Mononuclear cell (primary cell): Measurements from ENCODE around the gene RND2. TPM values are rescaled to one million over a fixed set of nuclear protein-coding genes. Genes with fewer than 3 reads are reported as not detected.
"Not testable (repeated sequence)": the region's sequence is repeated elsewhere in the genome, so short reads cannot be mapped to it uniquely, and the experiment has no call there.

Source experiments
- H3K27me3 ChIP-seq: 2 replicates; pipeline ENCODE4 v1.6.0; 2011; ENCODE audit warnings: low read length, control low read depth; ENCODE audit not compliant: insufficient read depth
- H3K4me1 ChIP-seq: 2 replicates; pipeline ENCODE4 v1.5.1; 2011; ENCODE audit warnings: mild to moderate bottlenecking, low read length, control low read depth; ENCODE audit not compliant: insufficient read depth
- H3K4me3 ChIP-seq: 2 replicates; pipeline ENCODE4 v1.5.1; 2011; ENCODE audit warnings: mild to moderate bottlenecking, low read length, moderate library complexity
- H3K9me3 ChIP-seq: 2 replicates; pipeline ENCODE4 v1.5.1; 2011; ENCODE audit warnings: low read depth, mild to moderate bottlenecking, control low read depth, low read length
- total RNA-seq: library from RNA; depleted of rRNA; stranded (reverse); fragments of >200 nt; gene quantifications from one replicate; pipeline ENCODE4 v1.2.3, GENCODE V29; 2012

The RND2 gene
- total RNA-seq, 1 donor, result 0.10 TPM

GRCh38 chr17:42997390-42997983 lies 27.5 kb upstream of the RND2 start:
- peaks cover 45% of the 10 kb centered on the region for H3K4me1 ChIP-seq
- no peaks in the 10 kb centered on the region for H3K27me3 ChIP-seq
- H3K4me3 ChIP-seq, result peak overlapping the region; percentile 97
- H3K9me3 ChIP-seq, result no peaks in the 10 kb centered on the region

DNA sequence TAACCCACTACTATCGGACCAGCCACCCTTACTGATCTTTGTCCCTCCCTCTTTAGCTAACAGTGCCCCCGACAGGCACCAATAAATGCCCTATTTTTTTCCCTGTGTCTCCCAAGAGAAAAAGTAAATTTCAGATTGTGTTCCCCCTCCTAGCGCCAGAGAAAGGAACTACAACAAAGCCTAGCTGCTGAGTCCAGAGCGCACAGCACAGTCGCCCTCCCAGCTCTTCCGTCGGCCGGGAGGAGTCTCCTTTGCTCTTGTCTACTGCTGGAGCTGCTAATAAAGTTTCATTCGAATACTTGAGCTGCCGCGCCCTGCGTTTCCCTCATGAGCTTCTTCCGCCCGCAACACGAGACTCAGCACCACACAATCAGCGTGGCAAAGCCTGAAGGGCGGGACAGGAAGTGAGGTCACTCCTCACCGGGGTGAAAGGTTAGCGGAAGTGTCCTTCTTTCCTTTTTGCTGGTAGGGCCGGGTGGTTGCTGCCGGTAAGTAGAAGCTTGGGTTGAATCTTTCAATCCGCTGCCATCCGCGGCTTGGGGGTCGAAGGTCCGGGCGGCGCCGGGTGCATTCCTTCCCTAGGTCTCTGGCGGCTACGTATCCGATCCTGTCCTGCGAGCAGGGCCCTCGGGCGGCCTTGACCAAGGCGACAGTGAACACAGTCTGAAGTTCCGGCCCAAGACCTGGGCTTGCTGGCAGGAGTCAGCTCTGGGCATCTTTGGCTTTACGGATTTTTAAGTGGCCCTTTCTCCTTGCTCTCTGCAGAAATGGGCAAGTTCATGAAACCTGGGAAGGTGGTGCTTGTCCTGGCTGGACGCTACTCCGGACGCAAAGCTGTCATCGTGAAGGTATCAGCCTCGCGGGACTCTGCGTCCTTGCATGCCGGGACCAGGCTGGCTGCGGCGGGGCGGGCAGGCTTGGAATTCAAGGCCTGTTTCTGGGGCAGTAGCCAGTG lies 26.8 kb upstream of the RND2 start, which contains the start of gene RPL27:
RPL27 (plus strand) TSS at position 436 of the 955 bp plus-strand sequence; CDS start at position 768, 332 bp downstream.
- Histone ChIP-seq H3K4me1 (peaks cover 47% of the 10 kb centered on the region), H3K4me3 (peak within 1 kb of the TSS; percentile 97), H3K9me3 (no peaks in the 10 kb centered on the region), H3K27me3 (no peaks in the 10 kb centered on the region)

DNA sequence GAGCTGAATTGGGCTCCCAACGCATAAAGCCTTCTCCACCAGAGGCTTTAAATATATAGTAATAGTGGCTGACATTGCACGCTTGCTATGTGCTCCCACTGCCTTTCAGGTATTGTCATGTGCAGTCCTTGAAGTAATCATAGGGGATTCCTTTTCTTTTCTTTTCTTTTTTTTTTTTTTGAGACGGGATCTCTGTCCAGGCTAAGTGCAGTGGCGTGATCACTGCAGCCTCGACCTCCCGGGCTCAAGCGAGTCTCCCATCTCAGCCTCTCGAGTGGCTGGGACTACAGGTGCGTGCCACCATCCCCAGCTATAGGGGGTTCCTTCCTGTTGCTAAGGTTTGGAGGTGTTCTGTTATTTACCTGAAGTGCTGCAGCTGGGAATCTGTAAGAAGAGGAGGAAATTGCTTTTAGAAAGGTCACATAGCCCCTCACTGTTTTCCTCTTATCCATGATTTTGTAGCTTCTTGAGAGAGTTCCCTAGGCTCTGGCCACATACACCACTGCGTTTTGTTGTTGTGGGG lies 26.0 kb upstream of the RND2 start:
- H3K9me3 ChIP-seq, result no peaks in the 10 kb centered on the region
- H3K4me1 ChIP-seq, result peaks cover 47% of the 10 kb centered on the region
- H3K4me3 ChIP-seq, result peak overlapping the region; percentile 97
- H3K27me3 ChIP-seq, result no peaks in the 10 kb centered on the region

GRCh38 chr17:43000894-43001293 lies 24.1 kb upstream of the RND2 start:
- H3K27me3 ChIP-seq, H3K9me3 ChIP-seq, H3K4me3 ChIP-seq: not testable (repeated sequence)
- peaks cover 47% of the 10 kb centered on the region for H3K4me1 ChIP-seq

DNA sequence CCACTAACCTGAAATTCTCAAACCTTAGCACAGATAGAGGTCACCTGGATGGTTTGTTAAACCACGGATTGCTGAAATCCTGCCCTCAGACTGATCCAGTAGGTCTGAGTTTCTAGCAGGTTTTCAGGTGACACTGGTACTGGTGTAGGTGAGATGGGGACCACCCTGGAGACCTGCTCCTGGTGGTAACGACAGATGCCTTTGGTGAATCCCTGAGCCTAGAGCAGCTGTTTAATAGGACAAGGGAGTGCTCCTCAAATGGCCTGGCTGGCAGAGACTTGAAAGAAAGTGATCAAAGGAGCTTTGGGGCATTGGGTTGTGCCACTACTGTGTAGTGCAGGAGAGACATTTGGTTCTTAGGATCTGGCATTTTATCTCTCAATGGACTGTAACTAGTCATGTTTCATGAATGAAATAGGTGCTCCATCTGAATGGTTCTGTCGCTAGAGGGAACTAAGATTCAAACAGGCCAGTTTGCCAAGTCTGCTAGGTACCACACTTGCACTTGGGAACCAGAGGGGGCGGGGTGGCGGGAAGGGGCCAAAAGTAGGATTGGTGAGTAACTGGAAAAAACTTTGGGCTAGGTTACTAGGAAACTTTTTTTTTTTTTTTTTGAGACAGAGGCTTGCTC lies 21.4 kb upstream of the RND2 start:
- Histone ChIP-seq H3K4me1 (peaks cover 60% of the 10 kb centered on the region), H3K4me3 (no peak overlapping the region), H3K9me3 (no peaks in the 10 kb centered on the region), H3K27me3 (no peaks in the 10 kb centered on the region)

DNA sequence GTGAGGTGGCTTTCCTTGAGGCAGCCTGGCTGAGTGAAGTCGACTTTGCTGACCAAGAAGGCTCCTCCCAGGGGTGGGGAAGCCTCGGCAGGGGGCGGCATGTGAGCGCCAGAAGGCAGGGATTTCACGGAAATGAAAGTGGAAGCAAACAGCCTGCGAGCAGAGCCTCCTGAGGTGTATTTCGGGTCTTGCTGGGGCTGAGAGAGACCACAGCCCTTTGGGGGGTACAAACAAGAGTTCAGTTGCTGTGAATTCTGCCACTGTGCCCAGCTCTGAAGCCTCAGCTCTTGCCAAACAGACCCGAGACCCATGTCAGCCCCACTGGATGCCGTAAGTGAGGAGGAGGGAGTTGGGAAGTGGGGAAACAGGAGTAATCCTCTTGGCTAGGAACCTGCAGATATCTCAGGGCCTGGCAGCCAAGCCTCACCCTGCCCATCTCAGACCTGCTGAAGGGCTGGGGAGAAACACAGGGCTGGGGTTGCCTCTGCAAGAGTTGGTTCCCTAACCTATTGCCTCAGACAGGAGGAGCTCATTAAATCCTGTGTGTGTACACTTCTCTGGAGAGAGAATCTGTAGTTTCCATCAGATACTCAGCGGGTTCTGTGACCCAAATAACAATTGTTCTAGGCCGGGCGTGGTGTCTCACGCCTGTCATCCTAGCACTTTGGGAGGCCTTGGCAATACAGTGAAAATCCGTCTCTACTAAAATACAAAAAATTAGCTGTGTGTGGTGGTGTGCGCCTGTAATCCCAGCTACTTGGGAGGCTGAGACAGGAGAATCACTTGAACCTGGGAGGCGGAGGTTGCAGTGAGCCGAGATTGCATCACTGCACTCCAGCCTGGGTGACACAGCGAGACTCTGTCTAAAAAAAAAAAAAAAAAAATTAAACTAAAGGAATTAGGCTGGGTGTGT lies 18.1 kb upstream of the RND2 start, which contains the start of gene IFI35:
IFI35 (plus strand) TSS at position 146 of the 913 bp plus-strand sequence; CDS start at position 310, 164 bp downstream.
- Histone ChIP-seq H3K4me1 (peaks cover 35% of the 10 kb centered on the region), H3K27me3 (no peaks in the 10 kb centered on the region), H3K4me3 (peak within 1 kb of the TSS; percentile 82), H3K9me3 (no peaks in the 10 kb centered on the region)

GRCh38 chr17:43010667-43011308 lies 14.2 kb upstream of the RND2 start:
- H3K9me3 ChIP-seq, result no peaks in the 10 kb centered on the region

DNA sequence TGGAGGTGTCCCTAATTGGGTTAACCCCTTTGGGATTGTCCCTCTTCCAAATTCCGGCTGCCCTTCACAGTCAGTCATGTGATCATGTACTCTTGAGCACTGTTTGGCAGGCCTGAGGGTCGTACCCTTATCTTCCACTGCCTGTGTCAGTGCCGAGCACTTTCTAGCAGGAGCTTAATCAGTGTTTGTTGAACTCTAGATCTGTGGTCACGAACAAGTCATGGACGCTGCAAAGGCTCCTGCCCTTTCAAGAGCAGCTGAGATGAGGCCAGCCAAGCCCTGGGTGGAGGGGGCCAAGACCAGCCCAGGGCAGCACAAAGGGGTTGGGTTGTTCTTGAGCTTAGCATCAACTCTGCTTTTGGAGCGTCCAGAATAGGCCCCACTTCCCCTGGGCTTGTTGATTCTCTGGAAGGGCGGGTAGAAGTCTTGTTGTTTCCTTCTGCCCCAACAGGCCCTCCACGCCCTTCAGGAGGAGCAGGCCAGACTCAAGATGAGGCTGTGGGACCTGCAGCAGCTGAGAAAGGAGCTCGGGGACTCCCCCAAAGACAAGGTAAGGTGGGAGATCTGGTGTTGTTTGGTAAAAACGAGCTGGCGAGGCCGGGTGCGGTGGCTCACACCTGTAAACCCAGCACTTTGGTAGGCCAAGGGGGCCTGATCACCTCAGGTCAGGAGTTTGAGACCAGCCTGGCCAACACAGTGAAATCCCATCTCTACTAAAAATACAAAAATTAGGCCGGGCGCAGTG lies 13.1 kb upstream of the RND2 start:
- Histone ChIP-seq H3K4me3 (no peak overlapping the region), H3K27me3 (no peaks in the 10 kb centered on the region), H3K4me1 (peaks cover 30% of the 10 kb centered on the region), H3K9me3 (no peaks in the 10 kb centered on the region)

More at GRCh38 chr17:43010667-43011308, 14.2 kb upstream of the RND2 start:
- Histone ChIP-seq H3K4me3 (no peak overlapping the region), H3K27me3 (no peaks in the 10 kb centered on the region), H3K4me1 (peaks cover 36% of the 10 kb centered on the region)

DNA sequence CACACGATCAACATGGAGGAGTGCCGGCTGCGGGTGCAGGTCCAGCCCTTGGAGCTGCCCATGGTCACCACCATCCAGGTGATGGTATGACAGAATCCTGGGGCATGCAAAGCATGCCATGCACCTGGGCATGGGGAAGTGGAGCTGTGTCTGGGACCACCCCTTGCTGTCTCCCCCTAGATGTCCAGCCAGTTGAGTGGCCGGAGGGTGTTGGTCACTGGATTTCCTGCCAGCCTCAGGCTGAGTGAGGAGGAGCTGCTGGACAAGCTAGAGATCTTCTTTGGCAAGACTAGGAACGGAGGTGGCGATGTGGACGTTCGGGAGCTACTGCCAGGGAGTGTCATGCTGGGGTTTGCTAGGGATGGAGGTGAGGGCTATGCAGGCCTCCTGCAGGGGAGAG lies 11.7 kb upstream of the RND2 start:
- Histone ChIP-seq H3K4me1 (peaks cover 21% of the 10 kb centered on the region), H3K4me3 (no peak overlapping the region), H3K27me3 (no peaks in the 10 kb centered on the region), H3K9me3 (no peaks in the 10 kb centered on the region)

DNA sequence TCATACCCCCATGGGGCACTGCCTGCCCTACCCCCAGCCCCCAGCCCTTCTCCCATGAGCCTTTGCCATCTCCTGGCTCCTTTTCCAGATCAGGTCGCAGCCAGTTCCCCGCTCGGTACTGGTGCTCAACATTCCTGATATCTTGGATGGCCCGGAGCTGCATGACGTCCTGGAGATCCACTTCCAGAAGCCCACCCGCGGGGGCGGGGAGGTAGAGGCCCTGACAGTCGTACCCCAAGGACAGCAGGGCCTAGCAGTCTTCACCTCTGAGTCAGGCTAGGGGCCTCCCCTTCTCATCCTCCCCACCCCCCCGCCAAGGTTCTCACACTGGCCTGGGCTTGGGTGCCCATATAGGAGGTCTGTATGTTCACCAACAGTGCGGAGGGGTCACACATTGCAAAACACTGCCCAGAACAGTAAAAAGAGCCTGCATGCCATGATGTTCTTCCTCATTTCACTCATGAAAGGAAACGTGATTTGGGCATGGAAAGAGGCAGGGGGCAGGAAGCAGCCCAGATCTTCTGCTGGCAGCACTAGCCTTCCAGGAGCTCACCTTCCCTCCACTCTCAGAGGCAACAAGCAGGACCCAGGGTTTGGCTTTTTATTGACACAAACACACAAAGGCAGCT lies 10.9 kb upstream of the RND2 start:
- H3K9me3 ChIP-seq, result no peaks in the 10 kb centered on the region
- peaks cover 21% of the 10 kb centered on the region for H3K4me1 ChIP-seq
- H3K27me3 ChIP-seq, result no peaks in the 10 kb centered on the region
- no peak overlapping the region for H3K4me3 ChIP-seq

DNA sequence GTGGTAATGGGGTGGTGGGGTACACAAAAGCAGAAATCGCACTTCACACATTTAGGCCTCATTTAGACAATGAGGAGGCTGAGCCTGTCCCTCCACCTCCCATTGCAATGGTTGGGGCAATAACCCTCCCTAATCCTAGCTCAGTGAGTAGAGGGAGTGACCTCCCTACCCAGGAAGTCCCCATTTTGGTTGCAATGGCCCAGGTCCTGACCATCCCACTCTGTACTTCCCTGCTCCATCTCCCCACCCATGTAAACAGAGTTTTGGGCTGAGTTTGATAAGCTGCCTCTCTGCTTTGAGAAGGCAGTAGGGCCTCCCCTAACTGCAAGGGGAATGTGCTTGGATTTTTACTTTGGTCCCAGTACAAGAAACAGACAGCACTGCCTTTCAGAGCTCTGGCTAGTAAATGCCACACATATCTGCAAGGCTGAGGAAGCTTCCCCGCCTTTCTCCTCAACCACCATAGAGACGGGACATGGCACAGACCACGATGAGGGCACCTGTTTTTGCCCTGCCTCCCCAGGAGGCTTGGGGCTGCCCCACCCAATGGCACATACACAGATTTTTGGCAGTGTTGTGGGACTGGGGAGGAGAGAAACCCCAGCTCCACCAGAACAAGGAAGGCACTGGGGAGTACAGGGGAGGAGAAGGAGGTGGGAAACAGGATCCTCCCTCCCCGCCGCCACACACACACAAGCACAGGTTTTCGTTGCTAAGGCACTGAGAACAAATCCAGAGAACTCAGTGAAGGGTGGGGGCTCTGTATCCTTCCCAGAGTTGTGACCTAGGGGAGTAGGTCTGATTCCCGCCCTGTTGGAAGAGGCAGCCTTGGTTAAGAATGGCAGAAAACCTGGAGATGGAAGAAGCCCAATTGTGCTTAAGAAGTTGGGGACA lies 10.1 kb upstream of the RND2 start:
- Histone ChIP-seq H3K9me3 (no peaks in the 10 kb centered on the region), H3K4me3 (no peak overlapping the region), H3K27me3 (no peaks in the 10 kb centered on the region)

GRCh38 chr17:43015579-43015978 lies 9.5 kb upstream of the RND2 start:
- no peaks in the 10 kb centered on the region for H3K9me3 ChIP-seq
- H3K4me3 ChIP-seq, result no peak overlapping the region
- peaks cover 35% of the 10 kb centered on the region for H3K4me1 ChIP-seq
- H3K27me3 ChIP-seq, result no peaks in the 10 kb centered on the region

More for the DNA sequence above, 10.1 kb upstream of the RND2 start:
- peaks cover 28% of the 10 kb centered on the region for H3K4me1 ChIP-seq
